ENCODE data around the gene LTA. TPM values are rescaled to one million over a fixed set of nuclear protein-coding genes. Genes with fewer than 3 reads are reported as not detected.

Gene LTA
- polyA plus RNA-seq, 1 experiment, result not detected

DNA sequence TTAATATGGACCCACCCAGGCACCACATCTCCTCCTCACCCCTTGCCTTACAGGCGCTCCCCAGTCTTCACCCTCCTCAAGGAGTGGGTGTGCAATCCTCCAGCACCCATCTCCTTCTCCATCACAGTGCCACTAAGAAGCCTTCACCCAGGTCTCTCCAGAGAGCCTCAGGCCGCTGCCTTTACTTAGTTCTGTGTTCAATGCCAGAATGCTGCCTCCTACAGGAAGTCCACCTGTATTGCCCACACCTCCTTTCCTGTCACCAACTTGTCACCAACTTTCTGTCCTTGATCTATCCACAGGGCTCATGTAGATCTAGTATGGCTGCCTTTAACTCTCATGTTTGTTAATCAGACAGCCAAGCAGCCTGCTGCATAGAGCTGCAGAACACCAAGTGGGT lies 13.4 kb downstream of the LTA start:
- H3K27ac ChIP-seq (ENCODE audit: low read depth, low read length), result no peak overlapping the region
- ChIA-PET POLR2A (no interaction called here), CTCF (interaction anchor here (5.8 kb wide), 1 partner anchor 12 kb away, joined by 47 read pairs; no protein-coding TSS in a partner anchor)
- no peak for DNase-seq (ENCODE audit: low read depth, low spot score)
- no peak overlapping the region for H3K4me3 ChIP-seq (ENCODE audit: low read depth, low read length)
- H3K9me3 ChIP-seq (ENCODE audit: control insufficient read depth, insufficient read depth, low read length), result no peaks in the 10 kb centered on the region; the same call in 1 of the 2 replicates
- peaks cover 2% of the 10 kb centered on the region for H3K27me3 ChIP-seq (ENCODE audit: control insufficient read depth, insufficient read depth, low read length)
- TF ChIP-seq, protein P1, sequence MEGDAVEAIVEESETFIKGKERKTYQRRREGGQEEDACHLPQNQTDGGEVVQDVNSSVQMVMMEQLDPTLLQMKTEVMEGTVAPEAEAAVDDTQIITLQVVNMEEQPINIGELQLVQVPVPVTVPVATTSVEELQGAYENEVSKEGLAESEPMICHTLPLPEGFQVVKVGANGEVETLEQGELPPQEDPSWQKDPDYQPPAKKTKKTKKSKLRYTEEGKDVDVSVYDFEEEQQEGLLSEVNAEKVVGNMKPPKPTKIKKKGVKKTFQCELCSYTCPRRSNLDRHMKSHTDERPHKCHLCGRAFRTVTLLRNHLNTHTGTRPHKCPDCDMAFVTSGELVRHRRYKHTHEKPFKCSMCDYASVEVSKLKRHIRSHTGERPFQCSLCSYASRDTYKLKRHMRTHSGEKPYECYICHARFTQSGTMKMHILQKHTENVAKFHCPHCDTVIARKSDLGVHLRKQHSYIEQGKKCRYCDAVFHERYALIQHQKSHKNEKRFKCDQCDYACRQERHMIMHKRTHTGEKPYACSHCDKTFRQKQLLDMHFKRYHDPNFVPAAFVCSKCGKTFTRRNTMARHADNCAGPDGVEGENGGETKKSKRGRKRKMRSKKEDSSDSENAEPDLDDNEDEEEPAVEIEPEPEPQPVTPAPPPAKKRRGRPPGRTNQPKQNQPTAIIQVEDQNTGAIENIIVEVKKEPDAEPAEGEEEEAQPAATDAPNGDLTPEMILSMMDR (IDR thresholded peaks at IDR 0.05; ENCODE audit: low read depth, low read length), result peak; percentile 33

DNA sequence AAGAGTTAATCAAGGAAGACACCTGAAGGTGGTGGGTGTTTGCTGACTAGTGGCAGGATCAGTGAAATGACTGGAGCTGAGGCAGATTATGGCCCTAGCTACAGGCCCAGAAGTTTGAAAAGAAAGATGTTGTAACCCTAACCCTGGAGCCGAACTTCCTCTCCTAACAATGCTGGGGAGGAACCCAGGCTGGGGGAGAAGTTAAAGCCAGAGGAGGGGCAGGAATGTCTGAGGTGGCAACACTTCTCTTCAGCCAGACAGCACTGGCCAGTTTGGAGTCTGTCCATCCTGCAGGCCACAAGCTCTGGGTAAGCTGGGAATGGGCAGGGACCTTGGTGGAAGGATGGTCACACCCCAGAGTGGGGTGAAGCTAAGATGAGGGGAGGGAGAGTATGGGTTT lies 13.9 kb downstream of the LTA start, which contains the start of gene LST1:
TSS of gene LST1 (plus strand) at position 270 of the 400 bp plus-strand sequence. CDS start 1,023 bp downstream, outside the sequence.
- TF ChIP-seq, protein P1 (IDR thresholded peaks at IDR 0.05; ENCODE audit: low read depth, low read length), result no peak
- no peak for DNase-seq (ENCODE audit: low read depth, low spot score)
- H3K27ac ChIP-seq (ENCODE audit: low read depth, low read length), result no peak within 1 kb of the TSS
- no peaks in the 10 kb centered on the region; the same call in 1 of the 2 replicates for H3K9me3 ChIP-seq (ENCODE audit: control insufficient read depth, insufficient read depth, low read length)
- ChIA-PET CTCF (interaction anchor here (5.8 kb wide), 1 partner anchor 12 kb away, joined by 47 read pairs; no protein-coding TSS in a partner anchor), POLR2A (no interaction called here)
- H3K27me3 ChIP-seq (ENCODE audit: control insufficient read depth, insufficient read depth, low read length), result peaks cover 2% of the 10 kb centered on the region
- no peak within 1 kb of the TSS for H3K4me3 ChIP-seq (ENCODE audit: low read depth, low read length)

DNA sequence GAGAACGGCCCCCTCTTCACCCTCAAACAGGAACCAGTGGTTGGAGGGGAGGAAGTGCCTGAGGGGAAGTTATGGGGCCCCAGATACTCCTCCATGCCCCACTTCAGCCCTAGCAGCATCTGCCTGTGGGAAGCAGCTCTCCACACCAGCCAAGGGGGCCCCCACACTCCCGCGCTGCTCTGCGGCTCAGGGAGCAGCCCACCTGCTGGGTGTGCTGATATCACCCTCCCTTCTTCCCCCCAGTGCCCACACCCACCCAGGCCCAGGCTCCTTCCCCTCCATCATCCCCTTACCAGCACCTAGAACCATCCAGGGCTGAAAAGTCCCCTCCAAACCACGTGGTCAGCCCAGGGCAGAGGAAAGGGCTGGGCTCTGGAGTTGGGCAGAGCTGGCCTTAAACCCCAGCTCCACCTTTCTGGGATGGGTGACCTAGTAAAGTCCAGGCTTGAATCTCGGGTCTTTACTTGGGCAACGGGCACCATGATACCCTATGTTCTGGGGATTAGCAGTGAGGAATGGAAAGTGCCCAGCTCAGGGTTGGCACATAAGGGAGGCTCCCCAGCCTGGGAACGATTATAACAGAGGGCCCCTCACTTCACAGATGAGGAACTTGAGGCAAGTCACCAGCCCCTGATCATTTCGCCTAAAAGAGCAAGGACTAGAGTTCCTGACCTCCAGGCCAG lies 14.7 kb downstream of the LTA start:
- H3K27me3 ChIP-seq (ENCODE audit: control insufficient read depth, insufficient read depth, low read length), result peaks cover 2% of the 10 kb centered on the region
- no peak for DNase-seq (ENCODE audit: low read depth, low spot score)
- no peak overlapping the region for H3K4me3 ChIP-seq (ENCODE audit: low read depth, low read length)
- TF ChIP-seq, protein P1 (IDR thresholded peaks at IDR 0.05; ENCODE audit: low read depth, low read length), result no peak
- H3K27ac ChIP-seq (ENCODE audit: low read depth, low read length), result no peak overlapping the region
- H3K9me3 ChIP-seq (ENCODE audit: control insufficient read depth, insufficient read depth, low read length), result no peaks in the 10 kb centered on the region; the same call in 1 of the 2 replicates
- CTCF ChIA-PET, result interaction anchor here (5.8 kb wide), 1 partner anchor 11 kb away, joined by 47 read pairs; no protein-coding TSS in a partner anchor
- POLR2A ChIA-PET, result no interaction called here

DNA sequence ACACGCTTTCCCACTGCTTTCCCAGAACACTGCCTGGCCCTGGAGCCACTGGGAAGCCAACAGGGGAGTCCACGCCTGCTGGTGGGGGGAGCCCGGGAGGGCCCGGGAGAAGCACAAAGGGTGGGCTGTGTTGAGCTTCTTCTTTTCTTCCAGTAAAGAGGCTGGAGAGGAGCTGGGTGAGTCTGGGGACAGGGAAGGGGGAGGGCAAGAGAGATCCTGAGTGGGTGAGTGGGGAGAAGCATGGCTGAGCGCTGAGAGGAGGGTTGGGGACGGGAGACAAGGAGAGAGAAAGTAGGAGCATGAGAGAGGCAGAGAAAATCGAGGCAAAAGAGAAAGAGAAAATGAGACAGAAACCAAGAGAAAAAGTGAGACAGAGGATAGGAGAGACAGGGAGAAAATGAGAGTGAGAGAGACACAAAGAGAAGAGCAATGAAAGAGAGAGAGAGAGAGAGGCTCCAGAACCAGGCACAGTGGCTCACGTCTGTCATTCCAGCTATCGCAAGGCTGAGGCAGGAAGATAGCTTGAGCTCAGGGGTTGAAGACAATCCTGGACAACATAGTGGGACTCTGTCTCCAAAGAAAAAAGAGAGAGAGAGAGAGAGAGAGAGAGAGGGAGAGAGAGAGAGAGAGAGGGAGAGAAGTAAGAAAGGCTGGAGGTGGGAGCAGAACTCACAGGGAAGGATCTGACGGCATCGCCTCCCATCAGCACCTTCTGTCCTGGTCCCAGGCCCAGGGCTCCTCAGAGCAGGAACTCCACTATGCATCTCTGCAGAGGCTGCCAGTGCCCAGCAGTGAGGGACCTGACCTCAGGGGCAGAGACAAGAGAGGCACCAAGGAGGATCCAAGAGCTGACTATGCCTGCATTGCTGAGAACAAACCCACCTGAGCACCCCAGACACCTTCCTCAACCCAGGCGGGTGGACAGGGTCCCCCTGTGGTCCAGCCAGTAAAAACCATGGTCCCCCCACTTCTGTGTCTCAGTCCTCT lies 16.0 kb downstream of the LTA start:
- Histone ChIP-seq H3K4me3 (ENCODE audit: low read depth, low read length) (no peak overlapping the region), H3K9me3 (ENCODE audit: control insufficient read depth, insufficient read depth, low read length) (no peaks in the 10 kb centered on the region; the same call in 1 of the 2 replicates), H3K27ac (ENCODE audit: low read depth, low read length) (no peak overlapping the region), H3K27me3 (ENCODE audit: control insufficient read depth, insufficient read depth, low read length) (peaks cover 2% of the 10 kb centered on the region)
- CTCF ChIA-PET, result interaction anchor here (0.5 to 5.8 kb wide), 3 partner anchors 9 to 499 kb away, joined by 3 to 47 read pairs (median 5); no protein-coding TSS in a partner anchor
- DNase-seq (ENCODE audit: low read depth, low spot score), result no peak
- POLR2A ChIA-PET, result interaction anchor here (0.6 to 0.7 kb wide), 2 partner anchors 41 to 501 kb away, joined by 4 read pairs; partner anchors contain the start of gene NFKBIL1
- TF ChIP-seq, protein P1 (IDR thresholded peaks at IDR 0.05; ENCODE audit: low read depth, low read length), result no peak
